HG02981 (cell line): ENCODE data around the gene LRRC1.
"Not testable (repeated sequence)": the region's sequence is repeated elsewhere in the genome, so short reads cannot be mapped to it uniquely, and the experiment has no call there.

Source experiments
- ATAC-seq: cut with Tn5 transposase; IDR thresholded peaks from one replicate; pipeline ENCODE4 v1.9.1; 2021; ENCODE audit warnings: mild to moderate bottlenecking, moderate library complexity; ENCODE audit not compliant: unreplicated experiment

Gene LRRC1

GRCh38 chr6:53792016-53792415 lies 2.8 kb upstream of the LRRC1 start:
- ATAC-seq: no peak

GRCh38 chr6:53792973-53793317 lies 1.9 kb upstream of the LRRC1 start:
- no peak for ATAC-seq

- ATAC-seq: no peak
Measured at GRCh38 chr6:53793318-53794136, 1.3 kb upstream of the LRRC1 start.

GRCh38 chr6:53794137-53794719 lies 577 bp upstream of the LRRC1 start:
- peak; percentile 44 for ATAC-seq

- peak; percentile 23 for ATAC-seq
Measured at GRCh38 chr6:53795340-53795701, 516 bp downstream of the LRRC1 start.

- ATAC-seq: no peak
Measured at GRCh38 chr6:53795702-53796450, 1.1 kb downstream of the LRRC1 start.

GRCh38 chr6:53796451-53796780 lies 1.6 kb downstream of the LRRC1 start:
- no peak for ATAC-seq

- no peak for ATAC-seq
Measured at GRCh38 chr6:53796791-53797190, 2.0 kb downstream of the LRRC1 start.

GRCh38 chr6:53797304-53797703 lies 2.5 kb downstream of the LRRC1 start:
- ATAC-seq: no peak

DNA sequence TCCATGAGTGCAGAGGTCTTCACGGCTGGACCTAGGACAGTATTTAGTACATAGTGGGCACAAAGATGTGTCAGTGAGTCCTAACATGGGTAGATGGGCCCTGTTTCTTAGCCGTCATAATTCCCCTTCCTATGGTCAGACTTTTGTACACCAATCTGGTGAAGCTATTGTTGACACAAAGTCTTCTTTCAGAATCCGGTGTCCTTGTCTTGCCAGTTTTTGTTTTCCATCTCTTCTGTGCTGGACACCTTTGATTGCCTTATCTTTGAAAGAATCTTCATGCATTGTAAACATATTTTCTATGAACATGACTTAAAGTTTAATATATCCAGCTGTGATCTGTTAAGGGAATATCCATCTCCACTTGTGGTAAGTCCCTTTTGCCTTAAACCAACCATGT lies 4.5 kb downstream of the LRRC1 start:
- no peak for ATAC-seq

GRCh38 chr6:53801022-53801421 lies 6.2 kb downstream of the LRRC1 start:
- ATAC-seq: no peak

GRCh38 chr6:53802582-53802981 lies 7.8 kb downstream of the LRRC1 start:
- no peak for ATAC-seq

GRCh38 chr6:53803081-53803860 lies 8.5 kb downstream of the LRRC1 start:
- ATAC-seq: no peak

GRCh38 chr6:53805016-53805415 lies 10.2 kb downstream of the LRRC1 start:
- no peak for ATAC-seq

DNA sequence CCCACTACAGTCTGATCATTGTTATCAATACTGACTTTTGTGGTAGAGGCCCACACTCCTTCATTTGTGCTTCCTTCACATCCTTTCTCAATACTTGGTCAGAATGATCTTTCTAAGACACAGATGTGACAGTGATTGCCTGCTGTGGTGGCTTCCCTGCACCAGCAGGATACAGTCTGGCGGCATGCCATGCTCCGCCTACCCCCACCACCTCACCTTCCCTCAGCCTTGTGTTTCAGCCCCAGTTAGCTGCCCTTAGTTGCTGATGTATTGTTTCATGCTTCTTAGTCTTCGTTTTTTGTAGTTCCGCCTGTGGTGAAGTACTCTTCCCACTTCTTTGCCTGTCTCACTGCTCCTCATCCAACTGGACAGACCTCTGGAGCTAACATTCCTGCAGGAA lies 10.9 kb downstream of the LRRC1 start:
- ATAC-seq: no peak

- ATAC-seq: not testable (repeated sequence)
Measured at GRCh38 chr6:53807606-53808005, 12.8 kb downstream of the LRRC1 start.

DNA sequence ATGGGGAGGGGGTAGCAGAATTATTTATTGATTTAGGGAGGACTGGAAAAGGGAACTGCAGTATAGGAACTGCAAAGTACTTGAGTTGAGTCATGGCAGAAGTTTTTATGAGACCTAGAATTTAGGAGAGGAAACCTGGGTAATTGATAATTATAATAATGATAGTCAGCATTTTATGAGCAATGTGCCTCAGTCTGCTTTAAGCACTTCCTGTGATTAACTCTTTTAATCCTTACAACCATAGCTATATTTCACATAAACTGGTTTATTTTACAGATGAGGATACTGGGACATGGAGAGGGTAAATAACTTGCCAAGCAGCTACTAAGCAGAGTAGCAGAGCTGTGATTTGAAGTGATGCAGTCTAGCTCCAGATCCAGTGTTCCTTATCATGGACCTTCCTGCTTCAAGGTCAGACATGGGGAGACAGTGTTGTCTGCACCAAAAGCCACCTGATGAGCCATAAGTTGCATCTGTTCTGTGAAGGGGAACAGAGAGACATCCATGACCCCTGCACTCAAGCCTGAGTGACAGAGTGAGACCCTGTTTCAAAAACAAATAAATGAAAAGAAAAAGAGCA lies 13.6 kb downstream of the LRRC1 start:
- ATAC-seq: no peak

- ATAC-seq: no peak
Measured at GRCh38 chr6:53809691-53810090, 14.9 kb downstream of the LRRC1 start.

- peak; percentile 89 for ATAC-seq
Measured at GRCh38 chr6:53811082-53811481, 16.3 kb downstream of the LRRC1 start.

DNA sequence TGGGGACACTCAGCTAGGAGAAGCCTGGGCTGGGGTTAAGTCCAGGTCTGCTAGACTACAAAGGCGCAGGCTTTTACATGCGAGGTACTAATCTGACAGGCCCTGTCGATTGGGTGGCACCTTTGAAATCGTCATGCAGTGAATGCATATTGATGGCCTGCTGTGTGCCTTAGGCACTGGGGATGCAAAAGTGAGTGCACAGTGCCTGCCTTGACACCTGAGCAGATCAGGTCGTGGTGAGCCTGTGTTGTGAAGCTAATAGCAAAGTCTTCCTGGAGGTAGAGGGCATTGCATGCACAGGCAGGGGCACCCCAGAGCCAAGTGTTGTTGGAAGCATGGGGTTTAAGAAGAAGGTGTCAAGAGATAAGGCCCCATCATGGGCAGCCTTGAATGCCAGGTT lies 16.9 kb downstream of the LRRC1 start:
- no peak for ATAC-seq

DNA sequence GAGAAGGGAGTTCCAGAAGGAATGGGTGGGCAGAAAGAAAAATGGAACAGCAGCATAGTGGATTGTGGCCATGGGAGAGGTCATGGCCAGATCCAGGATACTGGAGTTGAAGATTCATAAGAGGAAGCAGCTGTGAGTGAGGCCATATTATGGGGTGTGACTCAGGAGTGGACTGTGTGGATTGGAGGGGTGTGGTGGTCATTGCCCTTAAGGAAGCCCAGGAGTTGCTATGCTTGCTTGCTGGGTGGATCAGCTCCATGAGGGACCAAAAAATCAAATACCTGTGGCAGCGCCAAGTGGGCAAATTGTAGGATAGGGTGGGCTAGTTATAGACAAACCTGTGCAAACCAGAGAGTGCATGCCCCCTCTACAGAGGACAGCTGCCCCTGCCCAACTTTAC lies 18.3 kb downstream of the LRRC1 start:
- no peak for ATAC-seq
